HG03520 (cell line): Measurements from ENCODE around the gene KPNA1.

Source experiments
- ATAC-seq: cut with Tn5 transposase; IDR thresholded peaks from one replicate; pipeline ENCODE4 v1.9.1; 2021; ENCODE audit warnings: mild to moderate bottlenecking, moderate library complexity; ENCODE audit not compliant: unreplicated experiment

The KPNA1 gene

GRCh38 chr3:122389197-122389596, 125.5 kb downstream of the KPNA1 start:
- no peak for ATAC-seq

GRCh38 chr3:122387709-122388108, 127.0 kb downstream of the KPNA1 start:
- no peak for ATAC-seq

GRCh38 chr3:122383771-122384697, 130.7 kb downstream of the KPNA1 start, which contains the start of gene FAM162A:
FAM162A (plus strand) TSS chr3:122384182; CDS start chr3:122384266, 84 bp downstream.
- ATAC-seq = peak; percentile 92

DNA sequence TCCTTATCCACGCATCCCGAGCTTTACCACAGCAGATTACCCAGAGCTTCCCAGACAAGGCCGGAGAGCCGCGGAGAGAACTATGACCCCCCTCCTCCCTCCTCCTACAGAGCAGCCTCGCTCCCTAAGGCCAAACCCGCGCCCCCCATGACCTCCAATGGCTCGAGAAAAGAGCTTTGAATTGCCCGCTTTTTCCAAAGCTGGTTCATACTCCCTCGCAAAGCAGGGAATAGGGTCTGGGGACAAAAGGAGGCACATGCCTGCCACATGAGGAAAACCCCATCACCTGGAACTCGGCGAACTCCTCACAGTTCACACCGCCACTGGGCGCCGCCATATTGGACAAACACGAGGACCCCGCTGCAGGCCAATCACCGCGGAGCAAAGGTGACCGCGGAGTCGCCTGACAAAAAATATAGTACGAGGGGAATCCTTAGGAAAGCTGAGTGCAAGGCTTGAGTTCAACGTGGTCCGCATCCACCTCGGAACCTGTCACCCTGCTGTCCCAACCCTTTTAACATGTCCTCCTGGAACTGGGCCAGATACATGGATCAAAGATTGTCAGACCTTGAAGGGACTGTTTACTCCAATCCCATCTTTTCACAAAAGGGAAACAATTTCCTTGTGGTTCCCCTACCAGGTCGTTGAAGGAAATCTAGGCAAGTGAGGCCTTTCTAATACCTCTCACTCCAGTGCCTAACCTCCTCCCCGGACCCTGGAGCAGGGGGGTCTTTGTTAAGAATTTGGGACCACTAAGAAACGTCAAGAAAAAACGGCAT, 131.7 kb downstream of the KPNA1 start, which contains the start of gene MIX23:
Gene MIX23 (minus strand): TSS at position 344 of the 779 bp plus-strand sequence. CDS start 7 bp downstream, at position 337.
- peak; percentile 37 for ATAC-seq

GRCh38 chr3:122377975-122378374, 136.8 kb downstream of the KPNA1 start:
- ATAC-seq = no peak

DNA sequence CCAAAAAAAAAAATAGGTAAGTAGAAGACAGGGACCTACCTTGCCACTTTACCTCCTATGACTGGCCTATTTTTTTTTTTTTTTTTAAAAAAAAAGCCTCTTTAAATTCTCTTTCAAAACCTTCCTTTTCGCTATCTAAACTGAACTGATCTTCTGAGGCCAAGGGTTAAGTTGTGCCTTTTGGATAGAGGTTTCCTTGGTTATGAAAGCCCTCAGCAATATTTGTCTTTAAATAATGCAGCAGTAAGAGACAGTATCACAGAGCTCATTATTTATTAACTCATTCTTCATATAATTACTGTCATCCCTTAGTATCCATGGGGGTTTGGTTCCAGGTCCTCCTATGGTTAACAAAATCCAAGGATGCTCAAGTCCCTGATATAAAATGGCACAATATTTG, 140.7 kb downstream of the KPNA1 start:
- no peak for ATAC-seq
